Measurements from ENCODE around the gene MRPL43.

The MRPL43 gene

GRCh38 chr10:100970914-100971811, 16.1 kb downstream of the MRPL43 start:
- no peak for TF ChIP-seq CTCF (conservative IDR thresholded peaks at IDR 0.05; ENCODE audit: low read depth, low read length)
- H3K4me3 ChIP-seq (ENCODE audit: low read length): no peak overlapping the region
- no peak for DNase-seq (ENCODE audit: low read depth)

GRCh38 chr10:100970076-100970913, 17.0 kb downstream of the MRPL43 start:
- DNase-seq (ENCODE audit: low read depth): no peak
- H3K4me3 ChIP-seq (ENCODE audit: low read length): peak overlapping the region; percentile 59
- no peak for TF ChIP-seq CTCF (conservative IDR thresholded peaks at IDR 0.05; ENCODE audit: low read depth, low read length)

GRCh38 chr10:100969187-100970075, 17.9 kb downstream of the MRPL43 start, which contains the start of gene SEMA4G:
Gene SEMA4G, plus strand, starts transcription at chr10:100969504. Its CDS starts 3,409 bp downstream, at chr10:100972913.
- peak within 1 kb of the TSS; percentile 59 for H3K4me3 ChIP-seq (ENCODE audit: low read length)
- no peak for DNase-seq (ENCODE audit: low read depth)
- peak; percentile 79 for TF ChIP-seq CTCF (conservative IDR thresholded peaks at IDR 0.05; ENCODE audit: low read depth, low read length)

GRCh38 chr10:100968863-100969186, 18.5 kb downstream of the MRPL43 start:
- no peak for TF ChIP-seq CTCF (conservative IDR thresholded peaks at IDR 0.05; ENCODE audit: low read depth, low read length)
- H3K4me3 ChIP-seq (ENCODE audit: low read length): peak overlapping the region; percentile 59
- DNase-seq (ENCODE audit: low read depth): no peak

GRCh38 chr10:100968062-100968736, 19.1 kb downstream of the MRPL43 start:
- no peak overlapping the region for H3K4me3 ChIP-seq (ENCODE audit: low read length)
- no peak for TF ChIP-seq CTCF (conservative IDR thresholded peaks at IDR 0.05; ENCODE audit: low read depth, low read length)
- DNase-seq (ENCODE audit: low read depth): no peak

- DNase-seq (ENCODE audit: low read depth): no peak
Measured at GRCh38 chr10:100967332-100967731, 20.0 kb downstream of the MRPL43 start.

More at GRCh38 chr10:100967332-100967731, 20.0 kb downstream of the MRPL43 start:
- no peak overlapping the region for H3K4me3 ChIP-seq (ENCODE audit: low read length)
- TF ChIP-seq CTCF (conservative IDR thresholded peaks at IDR 0.05; ENCODE audit: low read depth, low read length): no peak

All from retinal pigment epithelial cell (primary cell).